K562 treated with DMSO at 1 percent for 24 hours (cell line): ENCODE data around the gene ANXA8. TPM values are rescaled to one million over a fixed set of nuclear protein-coding genes. Genes with fewer than 3 reads are reported as not detected.

Experiments used
- total RNA-seq: library from RNA; unstranded; fragments of 300-600 nt; gene quantifications from 2 replicates; pipeline ENCODE4 v1.2.3, GENCODE V29; 2022; ENCODE audit warnings: low read depth; ENCODE audit not compliant: insufficient read depth

Gene ANXA8, protein sequence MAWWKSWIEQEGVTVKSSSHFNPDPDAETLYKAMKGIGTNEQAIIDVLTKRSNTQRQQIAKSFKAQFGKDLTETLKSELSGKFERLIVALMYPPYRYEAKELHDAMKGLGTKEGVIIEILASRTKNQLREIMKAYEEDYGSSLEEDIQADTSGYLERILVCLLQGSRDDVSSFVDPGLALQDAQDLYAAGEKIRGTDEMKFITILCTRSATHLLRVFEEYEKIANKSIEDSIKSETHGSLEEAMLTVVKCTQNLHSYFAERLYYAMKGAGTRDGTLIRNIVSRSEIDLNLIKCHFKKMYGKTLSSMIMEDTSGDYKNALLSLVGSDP
- total RNA-seq = not detected in 2 replicates

GRCh38 chr10:47483923-47484322 is at the start of gene ANXA8:
Gene ANXA8, minus strand, starts transcription at chr10:47484115. Its CDS starts 182 bp downstream, at chr10:47483933.

GRCh38 chr10:47523475-47523874 is 39.6 kb upstream of the ANXA8 start, which contains the start of gene AGAP9:
Gene AGAP9, minus strand, starts transcription at chr10:47523638. Its CDS starts 112 bp downstream, at chr10:47523526.

DNA sequence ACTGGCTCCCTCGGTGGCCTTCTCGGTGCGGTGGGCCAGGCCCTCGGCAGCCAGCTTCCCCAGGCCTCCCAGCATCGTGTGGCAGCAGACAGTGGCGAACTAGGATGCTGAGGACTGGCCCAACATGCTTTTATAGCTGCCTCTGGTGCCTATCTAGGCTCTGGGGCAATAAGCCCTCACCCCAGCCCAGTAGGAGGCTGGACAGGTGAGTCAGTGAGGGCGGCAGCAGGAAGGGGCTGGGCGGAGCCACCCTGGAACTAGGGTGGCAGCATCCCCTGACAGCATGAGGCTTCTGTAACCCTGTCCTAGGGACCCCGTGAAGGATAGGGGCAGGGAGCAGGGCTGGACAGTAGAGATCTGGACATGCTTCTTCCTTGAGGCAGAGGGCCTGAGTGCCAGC is 7.7 kb upstream of the ANXA8 start, which contains the start of gene FAM25G:
TSS of gene FAM25G (minus strand) at position 101 of the 400 bp plus-strand sequence. CDS start at position 75, 26 bp downstream.

Other genes with a start within 250 kb of the ANXA8 start
- not detected in 2 replicates for gene GDF10, start 183.9 kb downstream of the ANXA8 start, total RNA-seq
- gene GDF2, start 161.7 kb downstream of the ANXA8 start, total RNA-seq = 2.0 and 2.8 TPM in 2 replicates
- not detected in 2 replicates for gene RBP3, start 135.8 kb downstream of the ANXA8 start, total RNA-seq
- not detected in 2 replicates for gene ZNF488, start 99.8 kb downstream of the ANXA8 start, total RNA-seq
- gene FAM25G, start 7.6 kb upstream of the ANXA8 start, total RNA-seq = not detected in 2 replicates
- 3.8 and 4.4 TPM in 2 replicates for gene AGAP9, start 39.5 kb upstream of the ANXA8 start, total RNA-seq